SU-DHL-6 (cell line): ENCODE measurements around the gene SF3B2.

Source experiments
- CTCF ChIP-seq: fragments of 200-600 bp; sonication (generic); IDR thresholded peaks from one replicate; pipeline ENCODE4 v1.5.1; 2017; ENCODE audit warnings: antibody characterized with exemption, mild to moderate bottlenecking, low read length, moderate library complexity; ENCODE audit not compliant: insufficient read depth, poor library complexity, severe bottlenecking
- EZH2phosphoT487 ChIP-seq: fragments of 200-600 bp; sonication (generic), shearing (Covaris generic); conservative IDR thresholded peaks from 2 replicates; pipeline ENCODE4 v1.6.1; 2018; ENCODE audit warnings: mild to moderate bottlenecking, antibody characterized with exemption, low read length, moderate library complexity, mixed read lengths

- TF ChIP-seq CTCF (peak; percentile 86), EZH2phosphoT487 (no peak)
Measured at GRCh38 chr11:66045177-66045639, 7.0 kb upstream of the SF3B2 start.
